A549 treated with ZK216348 at 1 μM for 4 hours (cell line): ENCODE measurements around the gene ZIK1. TPM values are rescaled to one million over a fixed set of nuclear protein-coding genes. Genes with fewer than 3 reads are reported as not detected.

Experiments used
- total RNA-seq: library from RNA; stranded (reverse); fragments of 200-300 nt; extraction: Qiagen RNA extraction; gene quantifications from 5 replicates; pipeline ENCODE4 v1.2.3, GENCODE V29; 2022; ENCODE audit warnings: low read depth

ZIK1 gene
- total RNA-seq = not detected in 5 replicates

GRCh38 chr19:57583521-57584416, at the start of gene ZIK1:
Gene ZIK1, plus strand, starts transcription at chr19:57584145. Its CDS starts 212 bp downstream, at chr19:57584357.

GRCh38 chr19:57559404-57560025, 24.4 kb upstream of the ZIK1 start, which contains the start of gene ZNF550:
Gene ZNF550, minus strand, starts transcription at chr19:57559863. Its CDS starts 181 bp downstream, at chr19:57559682.

GRCh38 chr19:57578487-57579205, 5.3 kb upstream of the ZIK1 start, which contains the start of gene ZNF416:
Gene ZNF416, minus strand, starts transcription at chr19:57578911. Its CDS starts 207 bp downstream, at chr19:57578704.

GRCh38 chr19:57599761-57600383, 15.9 kb downstream of the ZIK1 start, which contains the start of gene ZNF530:
Gene ZNF530, plus strand, starts transcription at chr19:57599885. Its CDS starts 4,461 bp downstream, at chr19:57604346.

GRCh38 chr19:57613941-57614743, 30.2 kb downstream of the ZIK1 start, which contains the start of gene ZNF134:
Gene ZNF134, plus strand, starts transcription at chr19:57614242. Its CDS starts 5,227 bp downstream, at chr19:57619469.

GRCh38 chr19:57632987-57633831, 49.3 kb downstream of the ZIK1 start, which contains the start of gene ZNF211:
Gene ZNF211, plus strand, starts transcription at chr19:57633168. Its CDS starts 179 bp downstream, at chr19:57633347.

Other genes with a start within 250 kb of the ZIK1 start
- gene ZNF304, start 232.9 kb upstream of the ZIK1 start, total RNA-seq = 1.8 to 2.3 TPM (median 2.1 TPM) in 5 replicates
- 12.2 to 16.4 TPM (median 13.2 TPM) in 5 replicates for gene TRAPPC2B, start 220.6 kb upstream of the ZIK1 start, total RNA-seq
- gene ZNF547, start 220.6 kb upstream of the ZIK1 start, total RNA-seq = 1.2 to 3.6 TPM (median 1.8 TPM) in 5 replicates
- 3.2 to 4.6 TPM (median 4.1 TPM) in 5 replicates for gene ZNF548, start 194.3 kb upstream of the ZIK1 start, total RNA-seq
- 4.2 to 6.4 TPM (median 4.9 TPM) in 5 replicates for gene ZNF17, start 173.0 kb upstream of the ZIK1 start, total RNA-seq
- 12.5 to 19.1 TPM (median 15.3 TPM) in 5 replicates for gene ZNF749, start 148.8 kb upstream of the ZIK1 start, total RNA-seq
- gene VN1R1, start 127.0 kb upstream of the ZIK1 start, total RNA-seq = 0.06 TPM in 1 of 5 replicates, not detected in the others
- 0.97 to 2.1 TPM (median 1.4 TPM) in 5 replicates for gene ZNF772, start 106.6 kb upstream of the ZIK1 start, total RNA-seq
- 5.8 to 8.5 TPM (median 6.7 TPM) in 5 replicates for gene ZNF419, start 96.4 kb upstream of the ZIK1 start, total RNA-seq
- 5.0 to 6.0 TPM (median 5.3 TPM) in 5 replicates for gene ZNF773, start 84.2 kb upstream of the ZIK1 start, total RNA-seq
- 1.3 to 2.0 TPM (median 1.8 TPM) in 5 replicates for gene ZNF549, start 56.8 kb upstream of the ZIK1 start, total RNA-seq
- gene ZNF550, start 24.3 kb upstream of the ZIK1 start, total RNA-seq = 2.2 to 4.5 TPM (median 3.8 TPM) in 5 replicates
- 3.7 to 6.0 TPM (median 4.2 TPM) in 5 replicates for gene ZNF416, start 5.2 kb upstream of the ZIK1 start, total RNA-seq
- gene ZNF530, start 15.7 kb downstream of the ZIK1 start, total RNA-seq = 4.5 to 6.3 TPM (median 5.1 TPM) in 5 replicates
- gene ZNF134, start 30.1 kb downstream of the ZIK1 start, total RNA-seq = 8.5 to 9.6 TPM (median 9.3 TPM) in 5 replicates
- 5.6 to 7.1 TPM (median 6.0 TPM) in 5 replicates for gene ZNF211, start 49.0 kb downstream of the ZIK1 start, total RNA-seq
- not detected in 5 replicates for gene ZSCAN4, start 84.8 kb downstream of the ZIK1 start, total RNA-seq
- 4.7 to 5.7 TPM (median 5.1 TPM) in 5 replicates for gene ZNF551, start 97.8 kb downstream of the ZIK1 start, total RNA-seq
- gene ZNF154, start 125.1 kb downstream of the ZIK1 start, total RNA-seq = not detected in 5 replicates
- 0.70 to 1.1 TPM (median 0.72 TPM) in 5 replicates for gene ZNF671, start 143.5 kb downstream of the ZIK1 start, total RNA-seq
- 4.6 to 11.1 TPM (median 5.6 TPM) in 5 replicates for gene ZNF776, start 162.7 kb downstream of the ZIK1 start, total RNA-seq
- 5.4 to 7.4 TPM (median 6.2 TPM) in 5 replicates for gene ZNF586, start 185.5 kb downstream of the ZIK1 start, total RNA-seq
- gene ZNF552, start 230.8 kb downstream of the ZIK1 start, total RNA-seq = 4.4 to 6.7 TPM (median 5.6 TPM) in 5 replicates
- 7.1 to 9.5 TPM (median 8.5 TPM) in 5 replicates for gene ZNF587B, start 246.2 kb downstream of the ZIK1 start, total RNA-seq